Breast epithelium (tissue), 4 donors: ENCODE measurements around the gene PKD2L1. TPM values are rescaled to one million over a fixed set of nuclear protein-coding genes. Genes with fewer than 3 reads are reported as not detected.

ENCODE experiments used
- DNase-seq, 2 donors: peaks; one replicate each; pipeline ENCODE4 v3.0.0-alpha.2; 2019; ENCODE audit warnings: low spot score in 2 of 2
- H3K27ac ChIP-seq, 2 donors: fragments of 200-600 bp; sonication (generic) in 1 of 2; one replicate each; pipeline ENCODE4 v1.5.1; 2016 to 2019; ENCODE audit warnings: mild to moderate bottlenecking in 1 of 2
- H3K27me3 ChIP-seq, 2 donors: fragments of 200-600 bp; sonication (generic) in 1 of 2; one replicate each; pipeline versions ENCODE4 v1.5.1 to v1.6.0; 2017 to 2019; ENCODE audit warnings: control low read depth in 1 of 2, mild to moderate bottlenecking in 1 of 2
- H3K36me3 ChIP-seq: fragments of 200-600 bp; one replicate; pipeline ENCODE4 v1.5.1; 2019
- H3K4me1 ChIP-seq, 2 donors: fragments of 200-600 bp; sonication (generic); one replicate each; pipeline ENCODE4 v1.5.1; 2016 to 2019; ENCODE audit warnings: control low read depth in 1 of 2
- H3K4me3 ChIP-seq, 3 donors: fragments of 200-600 bp; sonication (generic); 1 replicate in 2 of 3; 2 replicates in 1 of 3; pipeline ENCODE4 v1.5.1; 2016 to 2019; ENCODE audit warnings: mild to moderate bottlenecking in 3 of 3, moderate library complexity in 2 of 3
- H3K9me3 ChIP-seq, 2 donors: fragments of 200-600 bp; sonication (generic) in 1 of 2; one replicate each; pipeline ENCODE4 v1.5.1; 2016 to 2019; ENCODE audit warnings: control low read depth in 1 of 2
- POLR2A ChIP-seq: fragments of 450-650 bp; IDR thresholded peaks from one replicate; pipeline ENCODE4 v1.6.1; 2016; ENCODE audit warnings: antibody characterized with exemption, mild to moderate bottlenecking, moderate library complexity
- POLR2AphosphoS5 ChIP-seq, 3 donors: sonication (generic); formaldehyde crosslinking; IDR thresholded peaks; one replicate each; pipeline ENCODE4 v1.6.1; 2017; ENCODE audit warnings: antibody characterized with exemption in 3 of 3
- intact Hi-C: fragments of 100-400 bp; cut with DNase I; formaldehyde crosslinking; loops from one replicate; pipeline ENCODE4 v1.15.1; 2023; ENCODE audit warnings: low total_unique reads
- total RNA-seq, 3 donors: library from RNA; depleted of rRNA; stranded (reverse); fragments of >200 nt; gene quantifications; one replicate each; pipeline ENCODE4 v1.1.0, GENCODE V29; 2016
- TF ChIP-seq, protein P1 (sequence below), 3 donors: fragments of 450-650 bp; IDR thresholded peaks; one replicate each; pipeline ENCODE4 v1.5.1; 2016 to 2017; ENCODE audit warnings: antibody characterized with exemption in 3 of 3, mild to moderate bottlenecking in 3 of 3, moderate library complexity in 3 of 3

The PKD2L1 gene
- total RNA-seq, 3 donors from 2014 or later: 0.32 to 1.5 TPM; not detected in 1

DNA sequence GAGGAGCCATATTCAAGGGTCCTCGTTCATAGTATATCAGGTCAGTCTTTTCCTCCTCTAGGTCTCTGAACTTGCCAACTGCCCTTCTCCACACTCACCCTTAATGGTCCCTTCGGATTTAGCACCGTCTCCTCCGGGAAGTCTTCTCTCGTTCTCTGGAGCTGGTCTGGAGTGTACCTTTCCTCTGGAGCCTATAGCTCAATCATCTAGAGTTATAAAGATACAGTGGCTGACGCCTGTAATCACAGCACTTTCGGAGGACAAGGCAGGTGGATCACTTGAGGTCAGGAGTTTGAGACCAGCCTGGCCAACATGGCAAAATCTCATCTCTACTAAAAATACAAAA is 12.6 kb upstream of the PKD2L1 start:
- no peak overlapping the region for H3K4me3 ChIP-seq
- no peak for DNase-seq
- H3K4me1 ChIP-seq: peaks cover 0 to 3% of the 10 kb centered on the region in 2 donors
- intact Hi-C loops: no loop called here
- H3K27me3 ChIP-seq: no peaks in the 10 kb centered on the region
- no peaks in the 10 kb centered on the region for H3K9me3 ChIP-seq
- H3K27ac ChIP-seq: no peak overlapping the region
- TF ChIP-seq POLR2A (no peak), POLR2AphosphoS5 (IDR thresholded peaks at IDR 0.05) (no peak)
- TF ChIP-seq, protein P1, sequence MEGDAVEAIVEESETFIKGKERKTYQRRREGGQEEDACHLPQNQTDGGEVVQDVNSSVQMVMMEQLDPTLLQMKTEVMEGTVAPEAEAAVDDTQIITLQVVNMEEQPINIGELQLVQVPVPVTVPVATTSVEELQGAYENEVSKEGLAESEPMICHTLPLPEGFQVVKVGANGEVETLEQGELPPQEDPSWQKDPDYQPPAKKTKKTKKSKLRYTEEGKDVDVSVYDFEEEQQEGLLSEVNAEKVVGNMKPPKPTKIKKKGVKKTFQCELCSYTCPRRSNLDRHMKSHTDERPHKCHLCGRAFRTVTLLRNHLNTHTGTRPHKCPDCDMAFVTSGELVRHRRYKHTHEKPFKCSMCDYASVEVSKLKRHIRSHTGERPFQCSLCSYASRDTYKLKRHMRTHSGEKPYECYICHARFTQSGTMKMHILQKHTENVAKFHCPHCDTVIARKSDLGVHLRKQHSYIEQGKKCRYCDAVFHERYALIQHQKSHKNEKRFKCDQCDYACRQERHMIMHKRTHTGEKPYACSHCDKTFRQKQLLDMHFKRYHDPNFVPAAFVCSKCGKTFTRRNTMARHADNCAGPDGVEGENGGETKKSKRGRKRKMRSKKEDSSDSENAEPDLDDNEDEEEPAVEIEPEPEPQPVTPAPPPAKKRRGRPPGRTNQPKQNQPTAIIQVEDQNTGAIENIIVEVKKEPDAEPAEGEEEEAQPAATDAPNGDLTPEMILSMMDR (IDR thresholded peaks at IDR 0.05): no peak
- no peaks in the 10 kb centered on the region for H3K36me3 ChIP-seq

DNA sequence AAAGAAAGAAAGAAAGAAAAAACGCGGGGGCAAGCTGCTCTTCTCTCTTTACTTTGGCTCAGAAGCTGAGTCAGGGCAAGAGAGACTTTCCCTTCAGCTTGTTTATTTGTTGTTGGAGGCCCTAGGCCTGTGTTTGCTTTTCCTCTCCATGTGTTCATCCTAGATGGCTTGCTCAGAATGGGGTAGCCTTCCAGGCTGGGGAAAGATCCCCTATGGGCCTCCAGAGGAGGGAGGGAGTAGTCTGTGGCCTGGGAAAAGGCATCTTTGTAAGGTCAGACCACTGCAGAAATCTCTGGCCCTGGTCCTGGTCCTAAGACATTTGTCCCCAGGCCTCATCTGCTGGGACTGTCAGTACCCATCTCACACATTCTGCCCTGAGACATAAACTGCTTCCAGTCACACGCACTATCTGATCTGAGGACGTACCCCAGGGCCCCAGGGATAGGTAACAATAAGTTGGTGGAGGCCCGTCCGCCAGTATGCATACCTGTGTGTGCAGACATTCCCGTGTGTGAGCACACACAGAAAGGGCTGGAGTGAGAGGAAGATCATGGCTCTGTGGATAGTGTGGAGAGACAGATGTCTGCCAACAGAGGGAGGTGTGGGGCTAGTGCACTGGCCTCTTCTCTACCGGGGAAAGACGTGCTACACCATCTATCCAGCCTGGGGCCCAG is 12.1 kb upstream of the PKD2L1 start:
- no peak for TF ChIP-seq POLR2AphosphoS5 (IDR thresholded peaks at IDR 0.05)
- no peak for TF ChIP-seq POLR2A
- TF ChIP-seq, protein P1 (IDR thresholded peaks at IDR 0.05): peak; percentile 9 to 74 (median 48)
- H3K27me3 ChIP-seq: no peaks in the 10 kb centered on the region

DNA sequence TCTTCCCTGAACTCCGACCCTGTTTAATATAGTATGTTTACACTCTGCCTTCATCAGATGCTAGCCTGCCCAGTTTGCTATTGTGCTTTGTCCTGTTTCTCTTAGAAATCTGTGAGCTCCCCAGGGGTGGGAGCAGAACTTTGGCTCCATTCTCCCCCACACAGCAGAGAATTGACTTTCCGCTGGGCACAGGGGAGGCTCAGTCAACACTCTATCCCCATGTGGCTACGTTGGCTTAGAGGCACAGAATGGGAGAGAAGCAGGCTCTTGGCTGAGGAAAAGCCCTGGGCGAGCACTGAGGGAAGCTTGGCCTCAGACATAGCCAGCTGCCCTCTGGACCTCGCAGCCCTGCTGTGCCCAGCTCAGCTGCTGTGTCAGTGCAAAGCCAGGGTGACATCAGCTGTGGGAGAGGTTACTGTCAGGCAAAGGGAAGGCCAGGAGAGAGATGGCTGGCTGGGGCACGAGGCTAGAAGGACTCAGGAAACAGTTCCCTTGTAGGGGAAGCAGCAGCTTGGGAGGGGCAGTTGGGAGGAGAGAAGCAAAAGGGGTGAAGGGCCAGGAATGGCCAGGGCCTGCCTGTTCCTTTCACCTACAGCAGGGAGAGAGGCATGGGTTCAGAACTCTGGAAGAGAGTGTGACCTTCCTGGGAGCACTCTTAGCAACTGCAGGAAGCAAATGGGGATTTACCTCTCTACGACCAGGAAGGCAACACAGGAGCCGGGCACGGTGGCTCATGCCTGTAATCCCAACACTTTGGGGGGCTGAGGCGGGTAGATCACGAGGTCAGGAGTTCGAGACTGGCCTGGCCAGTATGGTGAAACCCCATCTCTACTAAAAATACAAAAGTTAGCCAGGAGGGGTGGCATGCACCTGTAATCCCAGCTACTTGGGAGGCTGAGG is 11.2 kb upstream of the PKD2L1 start:
- Histone ChIP-seq H3K9me3 (no peaks in the 10 kb centered on the region), H3K27ac (no peak overlapping the region)

More for the DNA sequence above, 12.1 kb upstream of the PKD2L1 start:
- H3K36me3 ChIP-seq: no peaks in the 10 kb centered on the region
- DNase-seq: peak in 1 of 2 donors; percentile 34
- H3K4me1 ChIP-seq: peaks cover 0 to 3% of the 10 kb centered on the region in 2 donors
- no peaks in the 10 kb centered on the region for H3K9me3 ChIP-seq
- intact Hi-C loops: no loop called here
- peak overlapping the region in 1 of 2 donors; percentile 35 for H3K27ac ChIP-seq
- no peak overlapping the region for H3K4me3 ChIP-seq

DNA sequence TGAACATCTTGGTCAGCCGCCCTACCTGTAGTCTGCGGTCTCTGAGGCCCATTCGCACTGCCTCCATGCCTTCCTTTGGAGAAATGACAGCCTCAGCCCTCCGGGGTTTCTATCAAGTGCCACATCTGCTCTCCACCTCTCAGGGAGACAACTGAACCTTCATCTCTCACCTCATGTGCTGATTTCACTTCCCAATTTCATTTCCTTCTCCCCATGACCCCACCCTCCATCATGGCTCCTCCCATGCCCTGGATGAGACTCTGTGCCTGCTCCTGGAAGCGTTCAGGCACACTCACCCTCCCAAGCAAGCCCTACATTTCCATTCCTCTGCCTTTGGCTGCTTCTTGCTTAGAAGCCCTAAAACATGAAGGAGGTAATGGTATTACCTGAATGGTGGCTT is 9.2 kb upstream of the PKD2L1 start:
- no peaks in the 10 kb centered on the region for H3K4me1 ChIP-seq
- TF ChIP-seq POLR2A (no peak), POLR2AphosphoS5 (IDR thresholded peaks at IDR 0.05) (no peak)
- TF ChIP-seq, protein P1 (IDR thresholded peaks at IDR 0.05): no peak
- H3K4me3 ChIP-seq: no peak overlapping the region
- no peaks in the 10 kb centered on the region for H3K36me3 ChIP-seq
- intact Hi-C loops: no loop called here
- DNase-seq: no peak
- H3K27me3 ChIP-seq: no peaks in the 10 kb centered on the region
- H3K9me3 ChIP-seq: no peaks in the 10 kb centered on the region
- H3K27ac ChIP-seq: no peak overlapping the region

More for the DNA sequence above, 11.2 kb upstream of the PKD2L1 start:
- no peak for DNase-seq
- H3K36me3 ChIP-seq: no peaks in the 10 kb centered on the region
- H3K27me3 ChIP-seq: no peaks in the 10 kb centered on the region
- H3K4me1 ChIP-seq: no peaks in the 10 kb centered on the region
- no peak overlapping the region for H3K4me3 ChIP-seq
- TF ChIP-seq POLR2AphosphoS5 (IDR thresholded peaks at IDR 0.05): no peak
- TF ChIP-seq POLR2A: no peak
- TF ChIP-seq, protein P1 (IDR thresholded peaks at IDR 0.05): no peak
- intact Hi-C loops: no loop called here
